Measurements from ENCODE around the gene ABTB2. TPM values are rescaled to one million over a fixed set of nuclear protein-coding genes. Genes with fewer than 3 reads are reported as not detected.

ABTB2 gene
- total RNA-seq, 2 donors from 2014 or later: 2.1 to 4.3 TPM

- Histone ChIP-seq H3K4me3 (no peak overlapping the region), H3K9me3 (no peaks in the 10 kb centered on the region), H3K4me1 (no peaks in the 10 kb centered on the region), H3K27ac (no peak overlapping the region), H3K27me3 (no peaks in the 10 kb centered on the region), H3K36me3 (replicated peaks in 1 of 2; ENCODE audit: insufficient read depth in 1 of 2, low read depth in 2 of 2) (peaks cover 6 to 48% of the 10 kb centered on the region in 2 donors)
- TF ChIP-seq CTCF (IDR thresholded peaks at IDR 0.05): no peak
- no peak for TF ChIP-seq POLR2A (IDR thresholded peaks at IDR 0.05)
- WGBS, 2 donors: 88 to 90% methylated on average over 12 of the region's 12 CpGs
- DNase-seq: no peak
- intact Hi-C loops (cut with DNase I): no loop called here
- ATAC-seq: no peak
Observed at GRCh38 chr11:34126959-34127848, 230.6 kb downstream of the ABTB2 start.

- 82% methylated on average over 4 of the region's 4 CpGs for WGBS, 2 donors
- ATAC-seq (no peak), DNase-seq (no peak)
- Histone ChIP-seq H3K4me3 (no peak overlapping the region), H3K27me3 (no peaks in the 10 kb centered on the region), H3K4me1 (no peaks in the 10 kb centered on the region), H3K9me3 (no peaks in the 10 kb centered on the region), H3K27ac (no peak overlapping the region), H3K36me3 (replicated peaks in 1 of 2; ENCODE audit: insufficient read depth in 1 of 2, low read depth in 2 of 2) (peaks cover 10 to 50% of the 10 kb centered on the region in 2 donors)
- intact Hi-C loops (cut with DNase I): no loop called here
- TF ChIP-seq CTCF (IDR thresholded peaks at IDR 0.05) (no peak), POLR2A (IDR thresholded peaks at IDR 0.05) (no peak)
Observed at GRCh38 chr11:34124885-34125668, 232.7 kb downstream of the ABTB2 start.

GRCh38 chr11:34120651-34121050 is 237.2 kb downstream of the ABTB2 start:
- DNase-seq: no peak
- Histone ChIP-seq H3K27ac (no peak overlapping the region), H3K36me3 (replicated peaks in 1 of 2; ENCODE audit: insufficient read depth in 1 of 2, low read depth in 2 of 2) (peaks cover 17 to 57% of the 10 kb centered on the region in 2 donors), H3K4me1 (no peaks in the 10 kb centered on the region), H3K27me3 (no peaks in the 10 kb centered on the region), H3K9me3 (no peaks in the 10 kb centered on the region), H3K4me3 (no peak overlapping the region)
- no peak for ATAC-seq
- 90 to 99% methylated on average over 4 of the region's 4 CpGs for WGBS, 2 donors
- TF ChIP-seq CTCF (IDR thresholded peaks at IDR 0.05) (no peak), POLR2A (IDR thresholded peaks at IDR 0.05) (no peak)
- intact Hi-C loops (cut with DNase I): no loop called here

GRCh38 chr11:34114471-34114870 is 243.3 kb downstream of the ABTB2 start:
- DNase-seq (no peak), ATAC-seq (no peak)
- no peak overlapping the region for H3K27ac ChIP-seq
- no peaks in the 10 kb centered on the region for H3K4me1 ChIP-seq
- TF ChIP-seq CTCF (IDR thresholded peaks at IDR 0.05) (no peak), POLR2A (IDR thresholded peaks at IDR 0.05) (no peak)
- no peak overlapping the region for H3K4me3 ChIP-seq
- 94 to 95% methylated on average over 5 of the region's 5 CpGs for WGBS, 2 donors
- H3K9me3 ChIP-seq: no peaks in the 10 kb centered on the region
- peaks cover 16 to 42% of the 10 kb centered on the region in 2 donors for H3K36me3 ChIP-seq (replicated peaks in 1 of 2; ENCODE audit: insufficient read depth in 1 of 2, low read depth in 2 of 2)
- intact Hi-C loops (cut with DNase I): no loop called here
- H3K27me3 ChIP-seq: no peaks in the 10 kb centered on the region

All from body of pancreas (tissue), 4 donors.